Measurements from ENCODE around the gene CNOT3. TPM values are rescaled to one million over a fixed set of nuclear protein-coding genes. Genes with fewer than 3 reads are reported as not detected.

The CNOT3 gene
- total and polyA plus RNA-seq, 4 donors = 23.5 to 40.4 (median 28.8) TPM

GRCh38 chr19:54172471-54173358, 35.2 kb downstream of the CNOT3 start, which contains the start of gene TMC4:
Gene TMC4 (minus strand): TSS chr19:54173160. CDS start chr19:54173117, 43 bp downstream.
- no peaks in the 10 kb centered on the region for H3K9me3 ChIP-seq (ENCODE audit: control insufficient read depth in 4 of 4, insufficient read depth in 3 of 4, low read length in 3 of 4)
- ATAC-seq (ENCODE audit: insufficient read depth, low FRiP score) (peak; percentile 87), DNase-seq (peak; percentile 41 to 66 (median 64))
- peak within 1 kb of the TSS; percentile 50 for H3K4me3 ChIP-seq
- H3K27me3 ChIP-seq (ENCODE audit: control insufficient read depth in 3 of 3, insufficient read depth in 3 of 3, low read length in 2 of 3) = no peaks in the 10 kb centered on the region
- peak within 1 kb of the TSS; percentile 24 to 83 for H3K27ac ChIP-seq (ENCODE audit: low read depth in 1 of 2, low read length in 1 of 2)
- 16 to 20% methylated on average over 13 of the region's 13 CpGs for WGBS, 2 donors
- H3K9ac ChIP-seq (ENCODE audit: insufficient read depth in 1 of 2, low read length in 2 of 2) = peak within 1 kb of the TSS in 1 of 2 donors; percentile 9
- H3K36me3 ChIP-seq (ENCODE audit: control insufficient read depth in 4 of 4, insufficient read depth in 4 of 4, low read length in 4 of 4) = peaks cover 0 to 4% (median 0%) of the 10 kb centered on the region in 4 donors
- no peaks in the 10 kb centered on the region for H3K4me1 ChIP-seq (ENCODE audit: control insufficient read depth in 5 of 5, insufficient read depth in 5 of 5, low read length in 5 of 5)
- TF ChIP-seq CTCF (IDR thresholded peaks at IDR 0.05; ENCODE audit: control extremely low read depth, extremely low read depth) = no peak

GRCh38 chr19:54173359-54173699, 35.8 kb downstream of the CNOT3 start:
- no peak for TF ChIP-seq CTCF (IDR thresholded peaks at IDR 0.05; ENCODE audit: control extremely low read depth, extremely low read depth)
- H3K36me3 ChIP-seq (ENCODE audit: control insufficient read depth in 4 of 4, insufficient read depth in 4 of 4, low read length in 4 of 4) = peaks cover 0 to 9% (median 0%) of the 10 kb centered on the region in 4 donors
- no peak overlapping the region for H3K9ac ChIP-seq (ENCODE audit: insufficient read depth in 1 of 2, low read length in 2 of 2)
- H3K4me1 ChIP-seq (ENCODE audit: control insufficient read depth in 5 of 5, insufficient read depth in 5 of 5, low read length in 5 of 5) = no peaks in the 10 kb centered on the region
- no peaks in the 10 kb centered on the region for H3K27me3 ChIP-seq (ENCODE audit: control insufficient read depth in 3 of 3, insufficient read depth in 3 of 3, low read length in 2 of 3)
- no peaks in the 10 kb centered on the region for H3K9me3 ChIP-seq (ENCODE audit: control insufficient read depth in 4 of 4, insufficient read depth in 3 of 4, low read length in 3 of 4)
- ATAC-seq (ENCODE audit: insufficient read depth, low FRiP score) = no peak
- DNase-seq = no peak
- 37 to 43% methylated on average over 15 of the region's 15 CpGs for WGBS, 2 donors
- no peak overlapping the region for H3K27ac ChIP-seq (ENCODE audit: low read depth in 1 of 2, low read length in 1 of 2)
- no peak overlapping the region for H3K4me3 ChIP-seq

- DNase-seq = no peak
- 79 to 83% methylated on average over 25 of the region's 25 CpGs for WGBS, 2 donors
- no peaks in the 10 kb centered on the region for H3K27me3 ChIP-seq (ENCODE audit: control insufficient read depth in 3 of 3, insufficient read depth in 3 of 3, low read length in 2 of 3)
These were observed 36.6 kb downstream of the CNOT3 start for GRCh38 chr19:54173951-54174834.

More at GRCh38 chr19:54173951-54174834, 36.6 kb downstream of the CNOT3 start:
- no peak for ATAC-seq (ENCODE audit: insufficient read depth, low FRiP score)
- H3K9ac ChIP-seq (ENCODE audit: insufficient read depth in 1 of 2, low read length in 2 of 2) = no peak overlapping the region
- TF ChIP-seq CTCF (IDR thresholded peaks at IDR 0.05; ENCODE audit: control extremely low read depth, extremely low read depth) = no peak
- H3K4me3 ChIP-seq = no peak overlapping the region
- no peaks in the 10 kb centered on the region for H3K4me1 ChIP-seq (ENCODE audit: control insufficient read depth in 5 of 5, insufficient read depth in 5 of 5, low read length in 5 of 5)
- peak overlapping the region in 1 of 2 donors; percentile 1 for H3K27ac ChIP-seq (ENCODE audit: low read depth in 1 of 2, low read length in 1 of 2)
- peaks cover 0 to 10% (median 1%) of the 10 kb centered on the region in 4 donors for H3K36me3 ChIP-seq (ENCODE audit: control insufficient read depth in 4 of 4, insufficient read depth in 4 of 4, low read length in 4 of 4)
- H3K9me3 ChIP-seq (ENCODE audit: control insufficient read depth in 4 of 4, insufficient read depth in 3 of 4, low read length in 3 of 4) = no peaks in the 10 kb centered on the region
